A549 (cell line): ENCODE data around the gene UAP1.

Experiments
- ATOH8 ChIP-seq: fragments of 250-450 bp; sonication (Bioruptor Pico); IDR thresholded peaks from 2 replicates; pipeline ENCODE4 v1.5.0; 2020; ENCODE audit warnings: low read depth, mild to moderate bottlenecking, moderate library complexity
- CEBPB ChIP-seq, 2 experiments: fragments of >200 bp in 1 of 2; sonication (Bioruptor Twin) in 1 of 2; formaldehyde crosslinking in 1 of 2; IDR thresholded peaks; 2 replicates each; pipeline ENCODE4 v1.6.1; 2012 to 2016
- CTCF ChIP-seq: fragments of >200 bp; sonication (Bioruptor Twin); formaldehyde crosslinking; IDR thresholded peaks from 3 replicates; pipeline ENCODE4 v1.5.1; 2016
- E2F6 ChIP-seq: IDR thresholded peaks from 2 replicates; pipeline ENCODE4 v1.6.1; 2012; ENCODE audit warnings: low read depth, borderline replicate concordance
- JUN ChIP-seq, 2 experiments: fragments of >200 bp; sonication (Bioruptor Twin); formaldehyde crosslinking; IDR thresholded peaks; 2 replicates in 1 of 2; 3 replicates in 1 of 2; pipeline ENCODE4 v1.6.1; 2016 to 2017
- NFE2L2 ChIP-seq: fragments of 150-350 bp; conservative IDR thresholded peaks from 2 replicates; pipeline ENCODE4 v1.6.1; 2014; ENCODE audit warnings: low read length
- PHF8 ChIP-seq: fragments of 200-600 bp; sonication (generic); IDR thresholded peaks from 2 replicates; pipeline ENCODE4 v1.6.1; 2016; ENCODE audit warnings: low read depth, mild to moderate bottlenecking, antibody characterized with exemption, moderate library complexity, borderline replicate concordance
- POLR2A ChIP-seq: IDR thresholded peaks from 2 replicates; pipeline ENCODE4 v1.6.1; 2012; ENCODE audit warnings: mild to moderate bottlenecking, low read length
- RNF2 ChIP-seq: fragments of 200-600 bp; sonication (generic); IDR thresholded peaks from 2 replicates; pipeline ENCODE4 v1.6.1; 2016; ENCODE audit warnings: low read depth, mild to moderate bottlenecking, antibody characterized with exemption, moderate library complexity, borderline replicate concordance
- ZFP36 ChIP-seq: fragments of 450-650 bp; IDR thresholded peaks from 2 replicates; pipeline ENCODE4 v1.6.1; 2014; ENCODE audit warnings: borderline replicate concordance; ENCODE audit not compliant: partially characterized antibody
- ZNF302 ChIP-seq: fragments of 250-450 bp; sonication (Bioruptor Pico); IDR thresholded peaks from 2 replicates; pipeline ENCODE4 v1.9.0; 2021; ENCODE audit warnings: inconsistent platforms, mild to moderate bottlenecking, moderate library complexity

DNA sequence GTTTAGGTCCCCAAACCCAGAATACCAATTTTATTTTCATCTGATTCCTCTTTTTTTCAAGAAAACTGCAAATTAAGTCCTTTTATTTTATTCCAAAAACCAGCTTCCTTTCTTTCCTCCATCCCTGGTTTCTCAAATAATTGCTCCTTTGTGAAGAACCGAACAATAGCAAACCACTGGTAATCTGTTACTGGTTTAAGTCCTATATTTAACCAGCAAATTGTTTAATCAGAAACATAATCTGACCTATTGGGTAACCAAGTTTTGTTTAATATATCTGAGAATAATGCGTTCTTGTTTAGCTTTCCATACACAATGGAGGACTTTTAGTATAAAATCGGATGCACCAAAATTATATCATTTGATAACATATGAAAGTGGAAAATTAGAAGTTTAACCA, 57.6 kb downstream of the UAP1 start:
- TF ChIP-seq ZFP36: no peak
- no peak for TF ChIP-seq CTCF
- no peak for TF ChIP-seq POLR2A
- TF ChIP-seq PHF8: no peak
- no peak for TF ChIP-seq RNF2
- TF ChIP-seq ZNF302 (CRISPR knock-in tag): no peak
- no peak for TF ChIP-seq JUN (IDR thresholded peaks at IDR 0.05)
- TF ChIP-seq ATOH8 (CRISPR knock-in tag): no peak
- TF ChIP-seq NFE2L2: no peak
- TF ChIP-seq CEBPB (IDR thresholded peaks at IDR 0.05): no peak
- no peak for TF ChIP-seq E2F6
